Kidney tubule cell (primary cell): ENCODE data around the gene NUAK1.
A peak's percentile ranks its signal among the peaks of the same experiment; 100 is the strongest.

Experiments used
- DNase-seq: peaks from one replicate; pipeline ENCODE4 v3.0.0-alpha.2; 2018; ENCODE audit warnings: low spot score

The NUAK1 gene

GRCh38 chr12:106082216-106083175 lies 56.3 kb downstream of the NUAK1 start:
- DNase-seq = peak; percentile 41

DNA sequence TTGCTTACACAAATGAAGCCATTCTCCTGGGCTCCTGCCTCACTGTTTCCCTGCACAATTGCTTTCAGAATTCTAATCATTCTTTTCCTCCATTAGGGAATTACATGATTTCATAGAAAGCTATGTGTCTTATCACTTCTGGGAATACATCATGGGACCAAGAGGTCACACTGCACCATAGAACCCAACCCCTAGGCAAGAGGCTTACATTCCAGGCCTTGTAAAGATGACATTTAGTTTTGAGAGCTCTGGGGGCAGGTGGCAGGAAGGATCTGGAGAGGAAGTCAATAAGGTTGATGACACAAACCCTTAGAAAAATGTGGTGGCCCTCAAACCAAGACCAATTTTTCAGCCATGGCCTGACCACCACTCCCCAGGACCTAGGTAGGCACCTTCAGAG lies 57.1 kb downstream of the NUAK1 start:
- DNase-seq = peak; percentile 40

DNA sequence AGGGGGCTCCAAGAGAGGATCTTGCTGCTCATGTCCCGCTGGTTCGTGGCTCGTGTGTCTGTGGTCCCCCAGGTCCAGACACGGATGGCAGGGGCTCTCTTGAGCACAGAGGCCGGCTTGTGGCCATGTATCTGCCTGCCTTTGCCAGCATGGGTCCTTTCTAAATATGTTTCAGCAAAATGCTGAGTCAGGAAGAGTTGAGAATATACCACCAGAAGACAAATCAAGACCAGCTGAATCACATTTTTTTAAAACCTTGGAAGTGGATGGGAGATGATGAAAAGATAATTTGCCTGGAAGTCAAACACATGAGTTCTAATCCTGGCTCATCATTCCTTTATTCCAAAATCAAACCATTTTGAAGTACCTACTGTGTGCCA lies 58.0 kb downstream of the NUAK1 start:
- no peak for DNase-seq

GRCh38 chr12:106080041-106080790 lies 58.5 kb downstream of the NUAK1 start:
- peak; percentile 13 for DNase-seq

DNA sequence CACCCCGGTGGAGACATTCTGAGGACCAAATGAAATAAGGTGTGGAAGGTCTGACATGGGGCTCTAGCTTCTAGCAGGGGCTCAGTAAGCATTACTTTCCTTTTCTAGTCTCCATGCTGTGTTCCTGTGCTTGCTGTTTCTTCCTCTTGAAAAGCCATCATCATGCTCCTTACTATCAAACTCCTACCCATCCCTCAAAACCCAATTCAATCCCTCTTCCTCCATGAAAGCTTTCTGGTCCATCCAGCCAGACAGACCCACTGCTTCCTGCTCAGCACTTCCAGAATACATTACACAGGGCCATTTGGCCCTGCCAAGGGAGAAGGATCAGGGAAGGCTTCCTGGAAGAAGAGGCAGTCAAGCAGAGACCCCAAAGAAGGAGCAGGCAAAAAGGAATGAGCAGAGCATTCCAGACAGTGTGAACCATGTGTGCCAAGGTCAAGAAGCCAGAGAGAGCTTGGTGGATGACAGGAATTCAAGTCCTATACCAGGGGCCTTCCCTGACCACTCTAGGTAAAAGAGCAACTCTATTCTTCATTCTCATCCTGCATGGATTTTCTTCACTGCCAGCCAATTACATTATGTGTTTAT lies 59.5 kb downstream of the NUAK1 start:
- peak; percentile 59 for DNase-seq

- DNase-seq = peak; percentile 94
Measured at GRCh38 chr12:106078358-106079010, 60.3 kb downstream of the NUAK1 start.

GRCh38 chr12:106074706-106075392 lies 63.9 kb downstream of the NUAK1 start:
- peak; percentile 60 for DNase-seq

DNA sequence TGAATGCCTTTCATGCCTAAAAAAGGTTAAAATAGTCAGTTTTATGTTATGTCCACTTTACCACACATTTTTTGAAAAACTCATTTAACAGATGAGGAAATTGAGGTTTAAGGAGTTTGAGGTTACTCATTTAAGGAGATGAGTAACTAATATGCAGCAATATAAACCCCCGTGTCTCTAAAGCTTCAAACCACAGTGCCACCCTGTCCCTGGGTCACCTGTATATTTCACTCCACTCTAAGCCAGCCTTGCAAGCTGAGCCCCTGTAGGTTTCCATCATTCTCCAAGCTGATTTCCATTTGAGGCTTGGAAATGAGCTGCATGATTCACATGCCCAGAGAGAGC lies 64.4 kb downstream of the NUAK1 start:
- DNase-seq = no peak

- no peak for DNase-seq
Measured at GRCh38 chr12:106073179-106073578, 65.6 kb downstream of the NUAK1 start.

DNA sequence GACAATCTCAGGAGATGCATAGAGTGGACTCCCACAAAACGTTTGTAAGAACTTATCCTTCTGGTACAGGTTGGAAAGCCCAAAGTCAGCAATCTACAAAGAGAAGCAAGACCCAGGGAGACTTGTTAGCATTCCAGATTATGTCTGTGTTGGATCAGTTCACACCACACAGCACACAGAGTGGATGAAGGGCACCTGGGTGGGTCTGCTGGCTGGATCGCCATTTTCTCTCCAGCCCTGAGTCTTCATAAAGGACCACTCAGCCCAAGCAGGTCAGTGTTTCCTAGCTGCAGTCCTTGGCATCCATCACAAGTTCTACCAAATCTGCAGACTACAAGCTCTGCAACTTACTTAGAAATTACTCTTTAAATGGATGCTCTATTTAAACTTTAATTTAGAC lies 66.0 kb downstream of the NUAK1 start:
- no peak for DNase-seq

GRCh38 chr12:106071686-106072085 lies 67.1 kb downstream of the NUAK1 start:
- no peak for DNase-seq

DNA sequence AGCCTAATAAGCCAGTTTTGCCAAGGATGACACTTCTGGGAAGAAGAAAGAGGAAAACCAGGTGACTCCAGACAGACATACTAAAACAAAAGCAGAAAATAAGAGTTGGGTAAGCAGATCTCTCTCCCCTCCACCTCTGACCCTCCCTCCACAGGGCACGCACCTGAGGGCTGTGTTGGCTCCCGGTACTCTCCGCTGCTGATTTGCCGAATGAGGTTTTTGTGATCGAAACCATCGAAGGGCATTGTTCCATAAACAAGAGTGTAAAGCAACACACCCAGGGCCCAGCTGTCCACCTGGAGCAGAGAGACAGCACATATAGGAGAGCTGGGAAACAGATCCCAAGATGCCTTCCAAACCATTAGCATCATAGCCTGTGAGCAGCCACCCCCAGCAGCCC lies 68.1 kb downstream of the NUAK1 start:
- DNase-seq = no peak

GRCh38 chr12:106070147-106070546 lies 68.6 kb downstream of the NUAK1 start:
- no peak for DNase-seq

GRCh38 chr12:106068296-106068695 lies 70.5 kb downstream of the NUAK1 start:
- no peak for DNase-seq

GRCh38 chr12:106067606-106068205 lies 71.0 kb downstream of the NUAK1 start:
- DNase-seq = no peak

DNA sequence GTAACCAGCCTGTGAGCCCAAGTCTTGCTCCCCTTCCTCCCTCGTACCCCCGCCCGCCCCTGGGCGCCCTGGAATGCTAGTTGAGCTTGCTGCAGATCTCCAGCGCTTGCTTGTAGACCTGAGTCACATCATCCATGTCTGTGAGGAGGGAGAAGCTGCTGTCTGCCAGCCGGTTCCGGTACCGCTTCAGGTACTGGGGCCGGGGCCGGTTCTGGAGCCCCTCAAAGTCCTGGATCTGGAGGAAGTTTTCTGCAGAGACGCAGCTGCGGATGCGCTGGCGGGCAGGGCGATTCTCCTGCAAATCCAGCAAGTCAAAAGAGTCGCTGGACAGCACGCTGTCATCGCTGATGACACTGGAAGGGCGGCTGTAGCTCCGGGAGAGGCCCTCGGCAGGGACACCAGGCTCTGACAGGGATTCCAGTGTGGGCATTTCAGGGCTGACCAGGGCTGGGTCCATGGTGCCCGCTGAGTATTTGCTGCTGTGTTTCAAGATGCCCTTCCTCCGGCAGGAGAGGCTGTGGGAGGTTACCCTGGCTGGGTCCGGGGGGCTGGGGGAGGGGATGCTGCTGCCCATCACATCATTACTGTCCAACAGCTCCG lies 71.9 kb downstream of the NUAK1 start:
- DNase-seq = no peak

DNA sequence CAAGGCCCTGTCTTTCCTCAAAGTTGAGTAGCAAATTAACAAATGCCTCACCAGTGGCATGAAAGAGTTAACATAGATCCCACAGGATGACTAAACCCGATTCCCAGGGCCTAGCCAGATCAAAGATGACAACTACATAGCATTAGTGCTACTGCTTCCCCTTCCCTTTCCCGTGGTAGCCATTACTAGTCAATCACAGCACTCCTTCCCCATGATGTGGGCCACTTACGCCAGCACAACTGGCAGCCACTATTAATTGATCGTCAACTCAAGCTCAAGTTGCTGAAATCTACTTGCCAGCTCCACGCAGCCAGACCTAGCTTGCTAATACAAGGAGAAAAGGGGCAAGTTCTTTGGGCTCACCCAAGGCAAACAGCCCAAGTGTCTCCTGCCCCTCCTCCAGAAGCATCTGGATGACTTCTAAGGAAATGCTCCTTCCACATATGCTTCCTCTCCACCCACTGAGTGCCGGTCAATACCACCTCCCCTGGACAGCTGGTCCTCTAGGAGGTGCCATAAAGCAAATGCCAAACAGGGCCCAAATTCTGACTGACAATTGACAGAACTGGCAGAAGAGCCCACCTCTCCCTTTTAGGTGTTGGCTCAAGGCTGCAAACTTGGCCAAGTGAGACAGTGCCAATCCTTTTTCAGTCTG lies 72.6 kb downstream of the NUAK1 start:
- no peak for DNase-seq

DNA sequence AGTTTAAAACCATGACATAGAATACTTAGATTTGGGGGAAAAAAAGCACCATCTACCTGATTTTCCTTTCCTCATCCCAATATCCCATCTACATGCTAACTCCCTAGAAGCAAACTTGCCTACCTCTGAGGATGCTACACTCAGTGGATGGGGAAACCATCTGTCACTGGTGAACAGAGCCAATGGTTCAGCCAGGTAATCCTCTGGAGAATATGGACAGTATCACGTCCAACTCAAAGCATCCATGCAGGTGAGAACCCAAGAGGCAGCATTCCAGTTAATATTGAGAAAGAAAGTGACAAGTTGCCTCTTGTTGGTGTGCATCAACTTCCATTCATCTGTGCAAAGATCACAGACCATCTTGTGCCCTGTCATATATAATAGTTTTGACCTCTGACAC lies 73.2 kb downstream of the NUAK1 start:
- no peak for DNase-seq

GRCh38 chr12:106064721-106065021 lies 74.1 kb downstream of the NUAK1 start:
- no peak for DNase-seq

GRCh38 chr12:106063826-106064720 lies 74.7 kb downstream of the NUAK1 start:
- DNase-seq = no peak
